GM12872 (cell line): ENCODE results near the gene SELENOV.

Experiments used
- TF ChIP-seq, protein P1 (sequence below): IDR thresholded peaks from 3 replicates; pipeline ENCODE4 v1.5.1; 2011; ENCODE audit warnings: low read depth, mild to moderate bottlenecking, low read length, moderate library complexity; ENCODE audit not compliant: insufficient read depth

The SELENOV gene

DNA sequence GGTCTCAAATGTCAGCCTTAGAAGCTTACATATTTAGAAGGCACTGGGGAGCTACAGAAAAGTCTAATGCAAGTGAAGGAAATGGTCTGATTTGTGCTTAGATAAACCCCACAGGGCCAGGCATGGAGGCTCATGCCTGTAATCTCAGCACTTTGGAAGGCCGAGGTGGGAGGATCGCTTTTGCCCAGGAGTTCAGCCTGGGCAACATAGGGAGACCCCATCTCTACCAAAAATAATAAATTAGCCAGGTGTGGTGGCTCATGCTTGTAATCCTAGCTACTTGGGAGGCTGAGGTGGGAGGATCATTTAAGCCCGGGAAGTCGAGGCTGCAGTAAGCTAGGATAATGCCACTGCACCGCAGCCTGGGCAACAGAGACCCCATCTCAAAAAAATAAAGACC lies 18.9 kb upstream of the SELENOV start:
- TF ChIP-seq, protein P1, sequence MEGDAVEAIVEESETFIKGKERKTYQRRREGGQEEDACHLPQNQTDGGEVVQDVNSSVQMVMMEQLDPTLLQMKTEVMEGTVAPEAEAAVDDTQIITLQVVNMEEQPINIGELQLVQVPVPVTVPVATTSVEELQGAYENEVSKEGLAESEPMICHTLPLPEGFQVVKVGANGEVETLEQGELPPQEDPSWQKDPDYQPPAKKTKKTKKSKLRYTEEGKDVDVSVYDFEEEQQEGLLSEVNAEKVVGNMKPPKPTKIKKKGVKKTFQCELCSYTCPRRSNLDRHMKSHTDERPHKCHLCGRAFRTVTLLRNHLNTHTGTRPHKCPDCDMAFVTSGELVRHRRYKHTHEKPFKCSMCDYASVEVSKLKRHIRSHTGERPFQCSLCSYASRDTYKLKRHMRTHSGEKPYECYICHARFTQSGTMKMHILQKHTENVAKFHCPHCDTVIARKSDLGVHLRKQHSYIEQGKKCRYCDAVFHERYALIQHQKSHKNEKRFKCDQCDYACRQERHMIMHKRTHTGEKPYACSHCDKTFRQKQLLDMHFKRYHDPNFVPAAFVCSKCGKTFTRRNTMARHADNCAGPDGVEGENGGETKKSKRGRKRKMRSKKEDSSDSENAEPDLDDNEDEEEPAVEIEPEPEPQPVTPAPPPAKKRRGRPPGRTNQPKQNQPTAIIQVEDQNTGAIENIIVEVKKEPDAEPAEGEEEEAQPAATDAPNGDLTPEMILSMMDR = no peak

DNA sequence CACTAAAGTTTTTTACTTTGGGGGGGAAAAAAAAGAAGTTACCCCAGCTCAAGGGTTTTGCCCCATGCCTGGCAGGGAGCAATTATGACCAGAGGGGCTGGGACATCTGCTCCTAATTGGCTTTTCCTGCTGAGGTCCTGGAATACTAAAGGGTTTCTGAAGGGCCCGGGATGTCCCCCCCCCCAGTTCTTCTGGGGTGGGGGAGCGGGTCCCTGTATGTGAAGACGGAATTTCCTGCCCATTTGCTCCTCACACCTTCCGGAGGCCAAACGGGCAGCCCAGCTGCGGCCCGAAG lies 17.3 kb upstream of the SELENOV start:
- TF ChIP-seq, protein P1 = no peak

DNA sequence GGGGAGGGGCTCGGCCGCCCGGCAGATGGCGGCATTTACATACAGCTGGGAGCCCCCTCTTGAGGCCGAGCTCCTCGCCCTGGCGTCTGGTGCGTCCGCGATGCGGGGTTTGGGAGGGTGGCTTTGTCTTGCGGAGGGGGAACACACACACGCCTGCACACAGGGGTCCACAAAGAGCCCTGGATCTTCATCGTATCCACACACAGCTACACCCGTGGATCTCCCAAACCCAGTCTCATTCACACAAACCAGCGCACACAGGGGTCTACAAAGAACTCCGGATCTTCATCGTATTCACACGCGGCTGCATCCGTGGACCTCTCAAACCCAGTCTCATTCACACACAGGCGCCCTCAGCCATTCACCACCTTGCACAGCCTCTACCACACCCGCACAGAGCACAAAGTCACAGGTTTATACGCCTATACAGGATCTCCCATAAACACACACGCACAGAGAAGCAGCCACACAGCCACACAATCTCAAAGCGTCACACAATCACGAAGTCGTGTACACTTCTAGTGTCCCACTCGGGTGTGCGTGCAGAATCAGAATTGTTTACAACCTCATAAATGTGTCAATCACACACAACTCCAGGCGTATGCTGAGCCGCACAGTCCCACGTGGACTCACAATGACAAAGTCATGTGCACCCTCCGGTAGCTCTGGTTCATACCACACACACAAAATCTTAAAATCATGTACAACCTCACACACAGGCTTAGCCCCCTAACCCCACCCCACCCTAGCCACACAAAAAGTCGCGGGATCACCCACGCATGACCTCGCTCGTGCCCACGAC lies 16.7 kb upstream of the SELENOV start:
- TF ChIP-seq, protein P1 = peak; percentile 31; the same call in 2 of the 3 replicates

DNA sequence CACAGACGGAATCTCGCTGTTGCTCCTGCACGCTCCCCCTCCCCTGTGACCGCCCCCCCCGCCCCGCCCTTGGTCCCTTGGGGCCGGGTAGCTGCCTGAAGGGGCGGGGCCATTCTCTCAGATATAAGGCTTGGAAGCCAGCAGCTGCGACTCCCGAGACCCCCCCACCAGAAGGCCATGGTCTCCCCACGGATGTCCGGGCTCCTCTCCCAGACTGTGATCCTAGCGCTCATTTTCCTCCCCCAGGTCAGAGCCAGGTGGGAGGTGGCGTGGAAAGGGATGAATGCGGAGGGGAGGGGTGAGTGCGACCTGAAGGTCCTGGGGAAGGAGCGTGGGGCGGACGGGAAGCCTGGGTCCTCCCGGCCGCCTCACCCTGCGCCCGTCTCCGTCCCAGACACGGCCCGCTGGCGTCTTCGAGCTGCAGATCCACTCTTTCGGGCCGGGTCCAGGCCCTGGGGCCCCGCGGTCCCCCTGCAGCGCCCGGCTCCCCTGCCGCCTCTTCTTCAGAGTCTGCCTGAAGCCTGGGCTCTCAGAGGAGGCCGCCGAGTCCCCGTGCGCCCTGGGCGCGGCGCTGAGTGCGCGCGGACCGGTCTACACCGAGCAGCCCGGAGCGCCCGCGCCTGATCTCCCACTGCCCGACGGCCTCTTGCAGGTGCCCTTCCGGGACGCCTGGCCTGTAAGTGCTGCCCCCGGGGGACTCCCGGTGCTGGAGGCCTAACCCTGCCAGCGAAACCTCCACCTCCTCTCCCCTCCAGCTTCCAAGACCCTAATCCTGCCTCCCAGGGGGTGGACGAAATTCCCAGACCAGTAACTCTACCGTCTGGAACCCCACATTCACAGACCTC lies 15.9 kb upstream of the SELENOV start, which contains the start of gene DLL3:
TSS of gene DLL3 (plus strand) at position 150 of the 845 bp plus-strand sequence. CDS start at position 178, 28 bp downstream.
- TF ChIP-seq, protein P1 = no peak

DNA sequence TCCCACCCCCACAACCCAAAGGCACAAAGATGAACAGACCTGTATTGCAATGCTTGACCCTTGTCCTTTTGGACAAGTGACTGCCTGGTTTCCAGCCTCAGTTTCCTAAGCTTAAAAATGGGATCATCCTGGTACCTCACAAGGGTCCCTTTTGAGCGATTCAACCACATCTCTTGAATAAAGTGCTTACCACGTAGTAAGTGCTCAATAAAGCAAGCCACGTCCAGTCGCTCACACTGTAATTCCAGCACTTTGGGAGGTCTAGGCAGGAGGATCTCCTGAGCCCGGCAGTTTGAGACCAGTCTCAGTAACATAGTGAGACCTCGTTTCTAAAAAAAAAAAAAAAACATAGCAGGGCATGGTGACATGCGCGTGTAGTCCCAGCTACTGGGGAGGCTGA lies 15.0 kb upstream of the SELENOV start:
- TF ChIP-seq, protein P1 = no peak

DNA sequence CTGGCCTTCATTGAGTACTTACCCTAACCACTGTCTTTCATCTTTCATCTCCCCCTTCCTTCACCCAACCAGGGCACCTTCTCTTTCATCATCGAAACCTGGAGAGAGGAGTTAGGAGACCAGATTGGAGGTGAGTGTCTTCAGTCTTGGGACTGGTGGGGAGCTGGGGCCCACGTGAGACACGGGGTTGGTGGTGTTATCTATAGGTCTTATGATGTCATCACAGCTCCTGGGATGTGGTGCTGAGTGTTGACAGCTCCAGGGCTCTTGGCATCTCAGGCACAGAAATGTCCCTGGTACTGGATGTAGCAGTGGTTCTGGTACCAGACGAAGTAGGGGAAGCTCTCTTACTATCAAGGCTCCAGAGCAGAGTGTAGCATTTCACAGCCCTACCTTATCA lies 14.4 kb upstream of the SELENOV start:
- TF ChIP-seq, protein P1 = no peak

DNA sequence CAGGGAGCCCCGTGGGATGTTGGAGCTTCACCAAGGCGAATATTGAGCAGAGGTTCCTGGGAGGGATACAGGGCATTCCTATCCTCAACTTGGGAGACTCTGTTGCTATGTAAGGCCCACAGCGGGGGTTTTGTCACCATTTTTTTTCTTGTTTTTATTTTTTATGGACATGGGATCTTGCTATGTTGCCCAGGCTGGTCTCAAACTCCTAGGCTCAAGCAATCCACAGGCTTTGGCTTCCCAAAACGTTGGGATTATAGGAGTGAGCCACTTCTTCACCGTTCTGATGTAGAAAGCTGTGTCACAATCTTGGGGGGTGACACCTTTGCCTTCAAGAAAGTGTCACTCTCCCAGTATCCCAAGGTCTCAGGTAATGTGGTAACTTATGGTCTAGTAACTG lies 13.6 kb upstream of the SELENOV start:
- TF ChIP-seq, protein P1 = no peak
